ENCODE measurements around the gene ALDH3B2.

GRCh38 chr11:67697846-67698245 lies 23.4 kb upstream of the ALDH3B2 start:
- no peak for TF ChIP-seq CTCF (IDR thresholded peaks at IDR 0.05)
- no peak for TF ChIP-seq POLR2A (IDR thresholded peaks at IDR 0.05)

Measured in Peyer's patch (tissue), 4 donors.